ENCODE results near the gene ATG2B. TPM values are rescaled to one million over a fixed set of nuclear protein-coding genes. Genes with fewer than 3 reads are reported as not detected.

ATG2B gene
- total and polyA plus RNA-seq, 9 of the 15 experiments (the other 6 are each of a cell fraction or from before 2014, with no cell fraction given) = 0.83 to 12.9 (median 8.7) TPM

GRCh38 chr14:96309896-96310330 lies 53.2 kb downstream of the ATG2B start (continued):
- TF ChIP-seq MGA (IDR thresholded peaks at IDR 0.05) (no peak), RAD21 (CRISPR knock-in tag; conservative IDR thresholded peaks at IDR 0.05 in 1 of 2, IDR thresholded peaks at IDR 0.05 in 1 of 2) (peak in 1 of 2 experiments; percentile 28; a peak in 2 of 4 replicates), EP400 (IDR thresholded peaks at IDR 0.05) (no peak)
